GM21786 (cell line): ENCODE data around the gene PTDSS2.
"Not testable (repeated sequence)": the region's sequence is repeated elsewhere in the genome, so short reads cannot be mapped to it uniquely, and the experiment has no call there.

Source experiments
- ATAC-seq: cut with Tn5 transposase; IDR thresholded peaks from one replicate; pipeline ENCODE4 v1.9.1; 2021; ENCODE audit not compliant: unreplicated experiment

The PTDSS2 gene

GRCh38 chr11:449889-450808 is at the start of gene PTDSS2:
PTDSS2 (plus strand) TSS chr11:450279; CDS start chr11:450456, 177 bp downstream.
- ATAC-seq: peak; percentile 75

DNA sequence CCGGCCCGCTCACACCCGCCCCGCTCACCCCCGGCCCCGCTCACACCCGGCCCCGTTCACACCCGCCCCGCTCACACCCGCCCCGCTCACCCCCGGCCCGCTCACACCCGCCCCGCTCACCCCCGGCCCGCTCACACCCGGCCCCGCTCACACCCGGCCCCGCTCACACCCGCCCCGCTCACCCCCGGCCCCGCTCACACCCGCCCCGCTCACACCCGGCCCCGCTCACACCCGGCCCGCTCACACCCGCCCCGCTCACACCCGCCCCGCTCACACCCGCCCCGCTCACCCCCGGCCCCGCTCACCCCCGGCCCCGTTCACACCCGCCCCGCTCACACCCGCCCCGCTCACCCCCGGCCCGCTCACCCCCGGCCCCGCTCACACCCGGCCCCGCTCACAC is 48.9 kb upstream of the PTDSS2 start:
- ATAC-seq: not testable (repeated sequence)

GRCh38 chr11:403021-403760 is 46.9 kb upstream of the PTDSS2 start:
- ATAC-seq: no peak

DNA sequence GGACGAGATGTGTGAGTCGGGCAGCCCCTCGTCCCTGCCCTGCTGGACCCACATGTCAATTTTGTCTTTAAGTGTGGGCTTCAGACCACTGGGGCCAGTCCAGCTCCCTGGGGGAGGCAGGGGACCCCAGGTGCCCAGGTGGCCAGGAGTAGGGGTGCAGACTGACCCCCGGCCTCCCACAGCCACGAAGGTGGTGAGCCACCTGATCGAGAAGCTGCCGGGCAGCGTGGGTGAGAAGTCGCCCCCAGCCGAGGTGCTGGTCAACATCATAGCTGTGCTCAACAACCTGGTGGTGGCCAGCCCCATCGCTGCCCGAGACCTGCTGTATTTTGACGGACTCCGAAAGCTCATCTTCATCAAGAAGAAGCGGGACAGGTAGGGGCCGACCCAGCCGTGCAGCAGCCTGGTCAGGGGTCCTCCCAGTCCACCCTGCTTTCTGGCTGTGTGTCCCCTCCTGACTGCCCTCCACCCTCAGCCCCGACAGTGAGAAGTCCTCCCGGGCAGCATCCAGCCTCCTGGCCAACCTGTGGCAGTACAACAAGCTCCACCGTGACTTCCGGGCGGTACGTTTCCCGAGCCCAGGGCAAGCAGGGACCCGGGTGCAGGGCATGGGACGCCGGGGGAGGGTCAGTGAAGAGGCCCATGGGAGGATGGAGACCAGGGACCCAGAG is 46.2 kb upstream of the PTDSS2 start:
- no peak for ATAC-seq

DNA sequence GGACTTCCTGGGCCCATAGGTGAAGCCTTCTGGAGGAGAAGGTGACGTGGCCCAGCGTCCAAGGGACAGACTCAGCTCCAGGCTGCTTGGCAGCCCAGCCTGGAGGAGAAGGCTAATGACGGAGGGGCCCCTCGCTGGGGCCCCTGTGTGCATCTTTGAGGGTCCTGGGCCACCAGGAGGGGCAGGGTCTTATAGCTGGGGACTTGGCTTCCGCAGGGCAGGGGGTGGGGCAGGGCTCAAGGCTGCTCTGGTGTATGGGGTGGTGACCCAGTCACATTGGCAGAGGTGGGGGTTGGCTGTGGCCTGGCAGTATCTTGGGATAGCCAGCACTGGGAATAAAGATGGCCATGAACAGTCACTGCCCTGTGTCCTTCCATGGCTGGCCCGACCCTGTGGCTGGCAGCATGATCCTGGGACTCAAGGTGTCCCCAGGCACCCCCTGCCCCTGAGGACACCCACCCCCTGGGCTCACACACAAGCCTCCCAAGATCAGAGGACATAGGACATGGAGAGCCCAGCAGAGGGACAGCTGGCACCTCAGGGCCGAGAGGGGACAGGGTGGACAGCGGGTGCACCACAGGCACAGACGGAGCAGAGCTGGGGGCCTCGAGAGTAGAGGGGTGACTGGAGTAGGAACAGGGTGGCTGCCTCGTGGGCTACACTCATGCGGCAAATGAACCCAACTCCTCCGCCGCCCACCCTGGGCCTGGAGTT is 45.4 kb upstream of the PTDSS2 start:
- ATAC-seq: no peak

DNA sequence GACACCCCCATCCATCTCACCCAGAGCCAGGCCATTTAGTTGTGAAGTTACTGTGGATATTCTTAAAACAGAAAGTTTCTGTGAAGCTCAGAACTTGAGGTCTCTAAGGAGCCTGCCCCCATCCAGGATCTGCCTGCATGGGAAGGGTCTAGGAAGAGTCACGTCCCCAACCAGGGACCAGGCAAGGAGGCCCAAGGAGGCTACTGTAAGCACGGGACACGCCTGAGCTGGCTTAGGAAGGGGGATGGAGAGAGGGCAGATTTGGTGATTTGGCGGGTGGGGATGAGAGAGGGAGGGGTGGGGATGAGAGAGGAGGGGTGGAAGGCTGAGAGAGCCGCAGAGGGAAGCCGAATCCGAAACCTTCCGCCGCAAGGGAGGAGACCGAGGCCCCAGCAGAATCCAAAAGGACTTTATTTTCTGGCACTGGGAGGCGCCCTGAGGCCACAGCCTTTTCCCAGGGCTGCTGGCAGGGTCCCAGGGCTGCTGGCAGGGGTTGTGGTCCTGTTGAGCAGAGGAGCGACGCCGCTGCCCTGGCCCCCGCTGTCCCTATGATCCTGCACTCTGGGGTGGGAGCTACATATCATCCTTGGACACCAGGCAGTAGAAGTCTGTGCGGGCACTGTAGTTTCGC is 44.6 kb upstream of the PTDSS2 start:
- no peak for ATAC-seq

GRCh38 chr11:405954-406795 is 43.9 kb upstream of the PTDSS2 start:
- ATAC-seq: no peak

GRCh38 chr11:406796-407650 is 43.1 kb upstream of the PTDSS2 start:
- peak; percentile 79 for ATAC-seq

DNA sequence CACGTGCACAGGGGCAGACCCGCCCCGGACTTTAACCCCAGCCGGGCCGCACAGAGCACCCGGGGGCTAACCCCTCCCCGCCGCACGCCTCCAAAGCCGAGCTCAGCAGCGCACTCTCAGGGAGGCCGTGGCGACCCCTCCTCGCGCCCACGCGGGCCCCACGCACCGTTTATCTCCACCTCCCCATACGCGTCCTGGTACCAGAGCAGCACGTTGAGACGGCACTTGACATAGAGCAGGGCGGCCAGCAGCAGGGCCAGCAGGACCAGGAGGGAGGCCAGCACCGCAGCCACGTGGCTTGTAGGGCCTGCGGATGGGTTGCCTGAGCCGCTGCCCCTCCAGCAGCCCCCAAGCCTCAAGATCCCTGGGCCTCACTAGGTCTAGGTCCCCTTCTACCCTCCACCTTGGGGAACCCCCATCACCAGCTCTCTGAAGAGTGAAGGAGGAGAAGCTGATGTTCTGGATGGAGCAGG is 42.4 kb upstream of the PTDSS2 start:
- ATAC-seq: no peak

DNA sequence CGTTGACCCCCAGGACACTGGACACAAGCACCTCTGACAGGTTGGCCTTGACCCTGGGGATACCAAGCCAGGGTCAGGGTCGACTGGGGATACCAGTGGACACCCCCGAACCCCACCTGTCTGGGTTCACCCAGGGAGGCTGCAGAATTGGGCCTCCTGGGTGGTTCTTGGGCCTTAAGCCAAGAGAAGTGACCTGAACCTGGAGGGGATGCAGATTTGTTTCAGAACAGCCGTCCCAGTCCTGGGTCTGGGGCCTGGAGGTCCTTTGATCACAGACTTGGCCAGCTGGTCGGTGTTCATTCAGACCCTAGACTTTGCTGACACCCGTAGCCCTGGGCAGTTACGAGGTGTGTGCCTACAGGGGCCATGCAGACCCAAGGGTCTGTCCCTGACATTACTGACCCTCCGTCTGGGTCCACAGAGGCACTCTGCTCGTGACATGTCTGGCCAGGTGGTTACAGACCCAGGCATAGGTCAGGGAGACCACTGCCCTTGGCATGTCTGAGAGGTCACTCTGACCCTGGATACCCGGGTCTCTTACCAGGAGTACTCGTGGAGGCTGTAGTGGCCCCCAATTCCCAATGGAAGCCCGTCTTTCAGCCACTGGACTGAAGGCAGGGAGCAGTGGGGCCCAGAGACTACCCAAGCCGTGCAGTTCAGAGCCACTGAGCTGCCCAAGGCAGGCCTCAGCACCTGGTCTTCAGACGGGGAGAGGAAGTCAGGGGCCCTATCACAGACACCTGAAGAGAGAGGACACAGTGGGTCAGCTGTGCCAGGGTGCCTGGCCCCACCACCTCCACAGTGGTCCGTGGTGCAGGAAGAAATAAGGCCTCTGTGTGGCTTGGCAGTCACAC is 41.7 kb upstream of the PTDSS2 start:
- no peak for ATAC-seq

DNA sequence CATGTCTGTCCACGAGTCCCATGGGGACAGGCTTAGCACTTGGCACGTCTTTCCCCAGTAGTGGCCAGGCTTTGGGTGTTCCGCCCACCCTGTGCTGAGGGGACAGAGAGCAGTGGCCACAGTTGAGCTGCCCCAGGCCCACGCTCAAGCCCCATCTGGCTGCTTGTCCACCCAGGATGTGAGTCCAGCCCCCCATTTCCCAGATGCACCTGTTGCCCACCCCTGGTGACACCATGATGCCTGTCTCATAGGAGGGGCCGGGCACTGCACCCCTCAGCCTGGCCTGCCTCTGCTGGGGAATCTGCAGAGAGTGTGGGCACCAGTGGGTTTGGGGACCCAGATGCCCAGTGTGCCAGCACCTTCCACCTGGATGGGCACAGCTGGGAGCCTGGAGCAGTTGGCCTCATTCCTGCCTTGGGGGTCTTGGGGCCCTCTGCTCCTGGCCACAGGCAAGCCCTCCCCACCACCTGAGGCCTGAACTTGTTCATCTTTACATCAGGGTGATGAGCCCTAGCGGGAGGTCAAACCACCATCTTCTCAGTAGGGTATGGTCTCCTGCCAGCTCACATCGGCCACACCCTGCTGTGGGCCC is 41.0 kb upstream of the PTDSS2 start:
- no peak for ATAC-seq

DNA sequence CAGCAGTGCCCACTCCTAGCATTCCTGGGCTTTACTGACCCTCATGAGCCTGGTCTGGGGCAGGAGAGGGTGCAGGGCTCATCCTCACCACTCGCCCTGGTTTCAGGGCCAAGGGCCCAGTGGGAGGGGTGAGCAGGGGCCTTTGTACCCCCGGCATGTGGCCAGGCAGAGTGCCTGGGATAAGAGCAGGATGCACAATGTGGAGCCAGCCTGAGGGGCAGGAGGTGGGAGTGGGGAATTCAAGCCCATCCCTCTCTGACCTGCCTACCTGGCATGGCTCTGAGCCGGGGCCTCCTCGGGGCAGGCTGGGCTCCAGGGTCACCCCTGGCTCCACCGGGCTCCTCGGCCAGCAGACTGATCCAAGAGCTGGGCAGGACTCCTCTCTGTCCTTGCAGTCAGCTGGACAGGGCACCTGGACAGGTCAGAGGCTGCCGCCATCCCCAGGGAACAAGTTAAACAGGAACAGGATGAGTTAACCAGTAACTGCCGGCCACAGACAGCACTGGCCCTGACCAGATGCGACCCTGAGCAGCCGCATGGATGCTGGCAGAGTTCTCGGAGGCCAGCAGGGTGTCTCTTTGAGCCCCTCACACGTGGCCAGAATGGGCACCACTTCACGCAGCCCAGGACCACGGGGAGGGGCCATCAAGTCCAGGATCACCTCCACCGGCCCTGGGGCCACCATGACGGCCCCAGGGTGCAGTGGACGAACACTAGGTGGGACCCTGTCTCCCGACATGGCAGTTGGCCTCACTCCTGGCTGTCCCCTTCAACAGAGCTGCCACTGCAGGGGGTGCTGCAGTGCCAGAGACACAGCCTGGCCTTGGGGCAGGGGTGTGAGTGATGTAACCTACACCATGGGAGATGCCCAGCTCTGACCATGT is 40.2 kb upstream of the PTDSS2 start:
- ATAC-seq: no peak

GRCh38 chr11:410711-411110 is 39.4 kb upstream of the PTDSS2 start:
- ATAC-seq: not testable (repeated sequence)

DNA sequence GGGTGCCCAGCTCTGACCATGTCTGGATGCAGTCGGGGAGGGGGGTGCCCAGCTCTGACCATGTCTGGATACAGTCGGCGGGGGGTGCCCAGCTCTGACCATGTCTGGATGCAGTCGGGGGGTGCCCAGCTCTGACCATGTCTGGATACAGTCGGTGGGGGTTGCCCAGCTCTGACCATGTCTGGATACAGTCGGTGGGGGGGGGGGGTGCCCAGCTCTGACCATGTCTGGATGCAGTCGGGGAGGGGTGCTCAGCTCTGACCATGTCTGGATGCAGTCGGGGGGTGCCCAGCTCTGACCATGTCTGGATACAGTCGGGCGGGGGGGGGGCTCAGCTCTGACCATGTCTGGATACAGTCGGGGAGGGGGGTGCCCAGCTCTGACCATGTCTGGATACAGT is 38.6 kb upstream of the PTDSS2 start:
- not testable (repeated sequence) for ATAC-seq

- no peak for ATAC-seq
These were observed 37.4 kb upstream of the PTDSS2 start for GRCh38 chr11:412641-413119.
